GM10248 (cell line): ENCODE measurements around the gene ARHGAP27.

ENCODE experiments used
- CTCF ChIA-PET: fragments of 300-600 bp; sonication (Branson Sonifier 250); formaldehyde crosslinking; extraction: SDS; loops from one replicate; lab custom pipeline; 2021; ENCODE audit warnings: antibody characterized with exemption; lab: Yijun Ruan, JAX
- POLR2A ChIA-PET: fragments of 350-650 bp; sonication (Branson Sonifier 250); formaldehyde crosslinking; extraction: SDS; loops from one replicate; lab custom pipeline; 2020; ENCODE audit warnings: antibody characterized with exemption; lab: Yijun Ruan, JAX
- DNase-seq: peaks from one replicate; pipeline ENCODE4 v3.0.0; 2012; ENCODE audit errors: extremely low spot score
- TF ChIP-seq, protein P1 (sequence below): IDR thresholded peaks from 2 replicates; pipeline ENCODE4 v1.5.1; 2012; ENCODE audit warnings: mild to moderate bottlenecking, low read depth; ENCODE audit errors: extremely low read depth, missing control alignments, control extremely low read depth

Gene ARHGAP27

DNA sequence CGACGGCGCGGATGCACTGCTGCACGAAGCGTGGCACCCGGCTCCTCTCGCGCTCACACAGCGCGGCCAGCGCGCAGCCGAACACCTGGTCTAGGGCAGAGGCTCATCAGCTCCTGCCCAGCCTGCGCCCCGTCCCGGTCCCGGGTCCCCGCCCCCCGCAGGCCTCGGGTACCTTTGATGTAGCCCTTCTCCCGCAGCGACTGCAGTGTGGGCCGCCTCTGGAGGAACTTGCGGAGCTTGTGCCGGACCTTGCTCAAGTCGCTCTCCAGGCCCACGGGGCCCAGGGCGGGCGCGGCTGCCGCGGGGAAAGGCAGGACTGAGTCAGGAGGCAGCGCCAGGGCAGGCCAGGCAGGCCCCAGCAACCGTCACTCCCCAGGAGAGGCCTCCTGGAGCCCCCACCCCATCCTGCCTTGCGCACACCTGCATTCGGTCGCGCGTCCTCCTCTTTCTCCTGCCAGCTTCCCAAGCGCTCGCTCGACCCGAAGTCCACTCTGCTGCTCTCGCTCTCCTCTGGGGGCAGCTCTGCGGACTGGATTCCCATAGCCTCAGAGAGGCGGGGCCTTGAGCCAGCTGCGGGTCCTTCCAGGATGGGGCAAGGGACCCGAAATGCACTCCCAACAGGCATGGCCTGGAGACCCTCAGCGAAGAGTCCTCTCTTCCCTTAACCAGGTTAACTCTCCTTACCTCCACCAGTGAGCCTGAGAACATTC lies 36.0 kb downstream of the ARHGAP27 start:
- CTCF ChIA-PET: interaction anchor here (0.9 to 20.9 kb wide), 6 partner anchors 13 to 261 kb away, joined by 3 to 497 read pairs (median 4); partner anchors contain the start of gene ACBD4
- POLR2A ChIA-PET: no interaction called here
- TF ChIP-seq, protein P1, sequence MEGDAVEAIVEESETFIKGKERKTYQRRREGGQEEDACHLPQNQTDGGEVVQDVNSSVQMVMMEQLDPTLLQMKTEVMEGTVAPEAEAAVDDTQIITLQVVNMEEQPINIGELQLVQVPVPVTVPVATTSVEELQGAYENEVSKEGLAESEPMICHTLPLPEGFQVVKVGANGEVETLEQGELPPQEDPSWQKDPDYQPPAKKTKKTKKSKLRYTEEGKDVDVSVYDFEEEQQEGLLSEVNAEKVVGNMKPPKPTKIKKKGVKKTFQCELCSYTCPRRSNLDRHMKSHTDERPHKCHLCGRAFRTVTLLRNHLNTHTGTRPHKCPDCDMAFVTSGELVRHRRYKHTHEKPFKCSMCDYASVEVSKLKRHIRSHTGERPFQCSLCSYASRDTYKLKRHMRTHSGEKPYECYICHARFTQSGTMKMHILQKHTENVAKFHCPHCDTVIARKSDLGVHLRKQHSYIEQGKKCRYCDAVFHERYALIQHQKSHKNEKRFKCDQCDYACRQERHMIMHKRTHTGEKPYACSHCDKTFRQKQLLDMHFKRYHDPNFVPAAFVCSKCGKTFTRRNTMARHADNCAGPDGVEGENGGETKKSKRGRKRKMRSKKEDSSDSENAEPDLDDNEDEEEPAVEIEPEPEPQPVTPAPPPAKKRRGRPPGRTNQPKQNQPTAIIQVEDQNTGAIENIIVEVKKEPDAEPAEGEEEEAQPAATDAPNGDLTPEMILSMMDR: no peak

DNA sequence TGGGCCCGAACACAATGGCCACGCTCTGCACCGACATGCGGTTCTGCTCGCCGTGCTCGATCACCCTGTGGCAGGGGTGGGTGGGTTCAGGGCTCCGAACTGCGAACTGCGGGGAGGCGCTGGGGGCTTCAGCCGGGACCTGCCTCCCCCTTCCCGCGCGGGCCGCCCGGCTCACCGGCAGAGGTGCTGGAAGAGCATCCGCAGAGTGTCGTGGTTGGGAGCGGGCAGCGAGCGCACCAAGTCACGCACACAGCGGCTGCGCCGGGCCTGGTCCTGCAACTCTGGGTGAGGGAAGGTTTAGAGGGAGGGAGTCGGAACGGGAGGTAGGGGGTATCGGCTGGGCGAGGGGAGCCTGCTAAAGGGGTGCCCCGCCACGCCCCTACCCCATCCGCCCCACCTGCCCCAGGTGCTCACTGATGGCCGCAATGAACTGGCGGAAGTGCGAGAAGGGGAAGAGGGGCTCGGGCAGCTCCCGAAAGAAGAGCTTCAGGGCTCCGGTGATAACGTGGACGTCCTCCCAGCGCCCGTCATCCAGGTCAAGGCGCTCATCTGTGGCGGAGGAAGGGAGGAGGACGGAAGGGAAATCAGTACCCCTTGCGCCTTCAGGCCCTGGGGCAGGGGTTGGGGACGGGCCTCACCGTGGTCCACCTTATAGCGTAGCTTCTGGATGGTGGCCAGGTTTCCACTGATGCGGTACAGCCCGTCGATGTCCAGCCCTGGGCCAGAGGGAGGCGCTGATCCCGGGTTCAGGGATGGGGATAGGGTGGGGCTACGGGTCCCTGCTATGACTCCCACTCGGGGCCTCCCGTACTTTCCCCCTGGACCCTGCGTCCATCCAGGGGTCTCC lies 36.9 kb downstream of the ARHGAP27 start:
- POLR2A ChIA-PET: no interaction called here

More for the DNA sequence above, 36.0 kb downstream of the ARHGAP27 start:
- no peak for DNase-seq

DNA sequence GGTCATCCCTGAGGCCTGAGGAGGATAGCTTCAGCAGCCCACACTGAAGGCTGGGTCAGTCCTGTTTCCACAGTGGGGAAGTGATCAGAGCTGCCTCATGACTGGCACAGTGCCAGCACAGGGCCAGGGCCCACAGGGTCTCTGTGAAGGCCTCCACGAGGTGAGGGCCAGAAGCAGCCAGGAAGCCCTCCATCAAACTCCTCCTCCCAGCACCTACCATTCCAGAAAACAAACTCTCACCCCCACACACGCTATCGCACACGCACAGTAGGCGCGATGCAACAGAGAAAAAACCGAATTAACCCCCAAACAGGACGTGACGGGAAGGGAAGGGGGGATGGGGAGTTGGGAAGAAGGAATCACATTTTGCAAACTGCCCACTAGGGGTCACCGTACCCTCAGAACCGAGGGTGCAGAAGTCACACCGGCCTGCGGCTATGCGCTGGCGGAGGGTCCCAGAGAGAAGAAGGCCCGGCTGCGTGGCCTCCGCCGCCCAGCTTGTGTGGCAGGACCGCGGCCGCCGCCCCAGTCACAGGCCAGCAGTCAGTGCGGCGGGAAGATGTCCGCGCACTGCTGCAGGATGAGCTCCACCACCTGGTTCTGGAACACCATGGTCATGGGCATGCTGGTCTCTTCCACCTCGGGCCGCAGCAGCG lies 37.6 kb downstream of the ARHGAP27 start:
- peak; percentile 75 for DNase-seq
- TF ChIP-seq, protein P1: peak; percentile 39
- CTCF ChIA-PET: interaction anchor here (0.7 to 20.9 kb wide), 13 partner anchors 9 to 457 kb away, joined by 3 to 497 read pairs (median 4); partner anchors contain the start of gene ACBD4
- POLR2A ChIA-PET: no interaction called here

More for the DNA sequence above, 36.9 kb downstream of the ARHGAP27 start:
- DNase-seq: no peak
- TF ChIP-seq, protein P1: no peak
- CTCF ChIA-PET: interaction anchor here (0.7 to 20.9 kb wide), 10 partner anchors 8 to 456 kb away, joined by 3 to 497 read pairs (median 4); partner anchors contain the start of gene ACBD4

DNA sequence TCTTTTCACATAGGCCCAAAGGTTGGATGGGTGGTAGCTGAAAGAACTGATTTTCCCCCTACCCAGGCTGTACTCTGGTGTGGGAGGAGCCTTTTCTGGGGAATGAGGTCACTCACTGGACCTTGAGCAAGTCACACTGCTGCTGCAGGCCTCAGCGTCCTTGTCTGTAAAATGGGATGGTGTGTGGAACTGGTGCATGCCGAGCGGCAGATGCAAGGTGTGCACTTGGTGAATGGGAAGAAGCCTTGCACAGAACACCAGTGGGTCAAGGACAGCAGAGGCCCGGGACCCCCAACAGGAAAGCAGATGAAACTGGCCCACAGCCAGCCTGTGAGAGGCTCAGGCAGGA lies 38.1 kb downstream of the ARHGAP27 start:
- no peak for DNase-seq
- ChIA-PET CTCF (interaction anchor here (0.7 to 20.9 kb wide), 10 partner anchors 10 to 437 kb away, joined by 3 to 497 read pairs (median 4); partner anchors contain the start of gene ACBD4), POLR2A (no interaction called here)
- TF ChIP-seq, protein P1: no peak

DNA sequence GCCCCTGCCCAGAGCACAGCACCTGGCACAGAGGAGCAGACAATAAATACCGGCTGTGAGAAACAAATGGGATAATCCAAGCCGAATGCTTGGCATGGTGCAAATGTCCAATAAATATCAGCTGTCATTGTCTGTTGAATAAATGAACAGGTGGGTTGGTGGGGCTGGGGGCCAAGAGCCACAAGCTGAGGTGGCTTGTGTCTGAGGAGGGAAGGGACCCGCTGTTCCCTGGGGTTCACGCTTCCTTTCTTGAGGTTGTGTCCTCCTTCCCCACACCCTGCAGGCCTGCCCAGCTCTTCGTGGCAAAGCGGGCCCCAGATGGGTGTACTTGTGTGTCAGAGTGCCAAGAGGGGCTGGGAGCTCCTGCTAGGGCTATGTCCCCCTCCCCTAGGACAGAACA lies 38.6 kb downstream of the ARHGAP27 start:
- DNase-seq: no peak
- CTCF ChIA-PET: interaction anchor here (0.7 to 20.9 kb wide), 10 partner anchors 10 to 259 kb away, joined by 3 to 497 read pairs (median 4); partner anchors contain the start of gene ACBD4
- POLR2A ChIA-PET: no interaction called here
- TF ChIP-seq, protein P1: no peak

DNA sequence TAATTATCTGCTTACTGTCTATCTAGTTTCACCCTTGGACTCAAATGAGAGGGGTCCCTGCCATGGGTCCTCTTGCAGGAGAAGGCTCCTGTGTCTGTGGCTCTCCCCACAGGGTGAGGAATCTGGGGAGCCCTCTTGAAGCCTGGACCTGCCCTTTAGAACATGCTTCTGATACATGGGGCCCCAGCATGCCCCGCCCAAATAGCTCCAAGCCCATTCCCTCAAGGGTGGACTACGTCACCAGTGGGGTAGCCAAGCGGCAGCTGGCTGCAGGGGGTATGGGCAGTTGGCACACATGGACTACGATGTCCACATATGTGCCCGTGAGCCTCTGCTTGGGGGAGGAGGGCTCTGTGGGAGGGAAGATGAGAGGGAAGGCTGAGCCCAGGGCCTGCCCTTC lies 39.3 kb downstream of the ARHGAP27 start:
- TF ChIP-seq, protein P1: no peak
- CTCF ChIA-PET: interaction anchor here (0.9 to 20.9 kb wide), 13 partner anchors 8 to 258 kb away, joined by 3 to 497 read pairs (median 5); partner anchors contain the start of gene ACBD4
- POLR2A ChIA-PET: no interaction called here
- no peak for DNase-seq
